Measurements from ENCODE around the gene RPS19BP1.

The RPS19BP1 gene

GRCh38 chr22:39515266-39516050 lies 17.1 kb downstream of the RPS19BP1 start:
- Histone ChIP-seq H3K4me1 (ENCODE audit: insufficient read depth, low read length) (peaks cover 20% of the 10 kb centered on the region), H3K27ac (ENCODE audit: low read length) (no peak overlapping the region), H3K4me3 (ENCODE audit: low read depth in 1 of 2, low read length in 2 of 2) (no peak overlapping the region), H3K79me2 (ENCODE audit: insufficient read depth, low read length) (peaks cover 63% of the 10 kb centered on the region), H3K36me3 (ENCODE audit: insufficient read depth, low read length) (peaks cover 72% of the 10 kb centered on the region), H3K9me3 (ENCODE audit: insufficient read depth, low read length, severe bottlenecking) (no peaks in the 10 kb centered on the region), H4K20me1 (ENCODE audit: insufficient read depth, low read length) (peaks cover 33% of the 10 kb centered on the region), H3K27me3 (ENCODE audit: insufficient read depth, low read length, poor library complexity) (no peaks in the 10 kb centered on the region), H3K9ac (ENCODE audit: low read depth, low read length) (no peak overlapping the region), H3K4me2 (ENCODE audit: insufficient read depth, low read length) (no peak overlapping the region), H2AFZ (ENCODE audit: low read depth, low read length) (no peak overlapping the region)
- no peak for DNase-seq
- no peak for ATAC-seq (ENCODE audit: insufficient read depth, low read depth)
- TF ChIP-seq EZH2 (IDR thresholded peaks at IDR 0.05; ENCODE audit: borderline replicate concordance, low read depth, low read length, severe bottlenecking), result no peak
- TF ChIP-seq, protein P1, sequence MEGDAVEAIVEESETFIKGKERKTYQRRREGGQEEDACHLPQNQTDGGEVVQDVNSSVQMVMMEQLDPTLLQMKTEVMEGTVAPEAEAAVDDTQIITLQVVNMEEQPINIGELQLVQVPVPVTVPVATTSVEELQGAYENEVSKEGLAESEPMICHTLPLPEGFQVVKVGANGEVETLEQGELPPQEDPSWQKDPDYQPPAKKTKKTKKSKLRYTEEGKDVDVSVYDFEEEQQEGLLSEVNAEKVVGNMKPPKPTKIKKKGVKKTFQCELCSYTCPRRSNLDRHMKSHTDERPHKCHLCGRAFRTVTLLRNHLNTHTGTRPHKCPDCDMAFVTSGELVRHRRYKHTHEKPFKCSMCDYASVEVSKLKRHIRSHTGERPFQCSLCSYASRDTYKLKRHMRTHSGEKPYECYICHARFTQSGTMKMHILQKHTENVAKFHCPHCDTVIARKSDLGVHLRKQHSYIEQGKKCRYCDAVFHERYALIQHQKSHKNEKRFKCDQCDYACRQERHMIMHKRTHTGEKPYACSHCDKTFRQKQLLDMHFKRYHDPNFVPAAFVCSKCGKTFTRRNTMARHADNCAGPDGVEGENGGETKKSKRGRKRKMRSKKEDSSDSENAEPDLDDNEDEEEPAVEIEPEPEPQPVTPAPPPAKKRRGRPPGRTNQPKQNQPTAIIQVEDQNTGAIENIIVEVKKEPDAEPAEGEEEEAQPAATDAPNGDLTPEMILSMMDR (IDR thresholded peaks at IDR 0.05; ENCODE audit: borderline replicate concordance, extremely low read depth, low read length, poor library complexity, severe bottlenecking), result no peak

- no peak overlapping the region for H2AFZ ChIP-seq (ENCODE audit: low read depth, low read length)
- ATAC-seq (ENCODE audit: insufficient read depth, low read depth) (no peak; the same call in 2 of the 3 replicates), DNase-seq (peak; percentile 55)
- no peaks in the 10 kb centered on the region for H3K27me3 ChIP-seq (ENCODE audit: insufficient read depth, low read length, poor library complexity)
- H3K9ac ChIP-seq (ENCODE audit: low read depth, low read length), result no peak overlapping the region
- no peak overlapping the region for H3K4me3 ChIP-seq (ENCODE audit: low read depth in 1 of 2, low read length in 2 of 2)
- H3K9me3 ChIP-seq (ENCODE audit: insufficient read depth, low read length, severe bottlenecking), result no peaks in the 10 kb centered on the region
- H3K79me2 ChIP-seq (ENCODE audit: insufficient read depth, low read length), result peaks cover 64% of the 10 kb centered on the region
- no peak overlapping the region for H3K27ac ChIP-seq (ENCODE audit: low read length)
- no peak for TF ChIP-seq EZH2 (IDR thresholded peaks at IDR 0.05; ENCODE audit: borderline replicate concordance, low read depth, low read length, severe bottlenecking)
- TF ChIP-seq, protein P1 (IDR thresholded peaks at IDR 0.05; ENCODE audit: borderline replicate concordance, extremely low read depth, low read length, poor library complexity, severe bottlenecking), result peak; percentile 74
- peaks cover 80% of the 10 kb centered on the region for H3K36me3 ChIP-seq (ENCODE audit: insufficient read depth, low read length)
- H3K4me2 ChIP-seq (ENCODE audit: insufficient read depth, low read length), result no peak overlapping the region
- H3K4me1 ChIP-seq (ENCODE audit: insufficient read depth, low read length), result peaks cover 20% of the 10 kb centered on the region
- peaks cover 40% of the 10 kb centered on the region for H4K20me1 ChIP-seq (ENCODE audit: insufficient read depth, low read length)
Observed at GRCh38 chr22:39514373-39514973, 18.1 kb downstream of the RPS19BP1 start.

DNA sequence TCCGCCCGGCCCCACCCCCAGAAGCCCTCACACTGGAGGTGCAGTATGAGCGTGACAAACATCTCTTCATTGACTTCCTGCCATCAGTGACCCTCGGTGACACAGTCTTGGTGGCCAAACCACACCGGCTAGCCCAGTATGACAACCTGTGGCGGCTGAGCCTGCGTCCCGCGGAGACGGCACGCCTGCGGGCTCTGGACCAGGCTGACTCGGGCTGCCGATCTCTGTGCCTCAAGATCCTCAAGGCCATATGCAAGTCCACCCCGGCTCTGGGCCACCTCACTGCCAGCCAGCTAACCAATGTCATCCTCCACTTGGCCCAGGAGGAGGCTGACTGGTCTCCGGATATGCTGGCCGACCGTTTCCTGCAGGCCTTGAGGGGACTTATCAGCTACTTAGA lies 18.8 kb downstream of the RPS19BP1 start:
- Histone ChIP-seq H3K9me3 (ENCODE audit: insufficient read depth, low read length, severe bottlenecking) (no peaks in the 10 kb centered on the region), H3K27ac (ENCODE audit: low read length) (no peak overlapping the region), H3K27me3 (ENCODE audit: insufficient read depth, low read length, poor library complexity) (no peaks in the 10 kb centered on the region), H3K4me1 (ENCODE audit: insufficient read depth, low read length) (peaks cover 15% of the 10 kb centered on the region), H3K4me3 (ENCODE audit: low read depth in 1 of 2, low read length in 2 of 2) (no peak overlapping the region), H3K79me2 (ENCODE audit: insufficient read depth, low read length) (peaks cover 64% of the 10 kb centered on the region), H3K36me3 (ENCODE audit: insufficient read depth, low read length) (peaks cover 86% of the 10 kb centered on the region), H3K4me2 (ENCODE audit: insufficient read depth, low read length) (no peak overlapping the region), H4K20me1 (ENCODE audit: insufficient read depth, low read length) (peaks cover 45% of the 10 kb centered on the region), H3K9ac (ENCODE audit: low read depth, low read length) (no peak overlapping the region), H2AFZ (ENCODE audit: low read depth, low read length) (no peak overlapping the region)
- TF ChIP-seq, protein P1 (IDR thresholded peaks at IDR 0.05; ENCODE audit: borderline replicate concordance, extremely low read depth, low read length, poor library complexity, severe bottlenecking), result no peak
- TF ChIP-seq EZH2 (IDR thresholded peaks at IDR 0.05; ENCODE audit: borderline replicate concordance, low read depth, low read length, severe bottlenecking), result no peak
- no peak for ATAC-seq (ENCODE audit: insufficient read depth, low read depth)
- no peak for DNase-seq

Measured in DND-41 (cell line).